Hematopoietic multipotent progenitor cell treated with erythropoietin and hydrocortisone succinate and interleukin-3 and kit ligand, for 4 days (in vitro differentiated cells): ENCODE data around the gene TPM3.
"Not testable (repeated sequence)": the region's sequence is repeated elsewhere in the genome, so short reads cannot be mapped to it uniquely, and the experiment has no call there.

Experiments used
- DNase-seq: peaks from one replicate; pipeline ENCODE4 v3.0.0-alpha.2; 2015

Gene TPM3

DNA sequence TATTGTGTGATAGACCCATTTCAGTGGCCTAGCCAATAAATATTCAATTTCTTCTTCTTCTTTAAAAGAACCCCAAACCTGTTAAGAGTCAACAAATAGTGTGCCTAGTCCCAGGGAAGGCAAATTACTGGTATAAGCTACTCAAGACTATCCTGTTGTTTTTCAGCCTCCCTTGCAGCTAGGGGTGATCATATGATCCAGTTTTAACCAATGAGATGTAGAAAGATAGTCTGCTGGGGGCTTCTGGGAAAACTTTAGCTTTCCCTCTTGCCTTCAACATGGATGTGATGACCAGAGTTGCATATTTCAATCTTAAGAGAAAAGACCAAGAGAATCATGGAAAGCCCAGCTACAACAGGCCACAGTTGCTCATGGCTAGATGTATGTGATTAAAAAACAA is 32.3 kb downstream of the TPM3 start:
- no peak for DNase-seq

DNA sequence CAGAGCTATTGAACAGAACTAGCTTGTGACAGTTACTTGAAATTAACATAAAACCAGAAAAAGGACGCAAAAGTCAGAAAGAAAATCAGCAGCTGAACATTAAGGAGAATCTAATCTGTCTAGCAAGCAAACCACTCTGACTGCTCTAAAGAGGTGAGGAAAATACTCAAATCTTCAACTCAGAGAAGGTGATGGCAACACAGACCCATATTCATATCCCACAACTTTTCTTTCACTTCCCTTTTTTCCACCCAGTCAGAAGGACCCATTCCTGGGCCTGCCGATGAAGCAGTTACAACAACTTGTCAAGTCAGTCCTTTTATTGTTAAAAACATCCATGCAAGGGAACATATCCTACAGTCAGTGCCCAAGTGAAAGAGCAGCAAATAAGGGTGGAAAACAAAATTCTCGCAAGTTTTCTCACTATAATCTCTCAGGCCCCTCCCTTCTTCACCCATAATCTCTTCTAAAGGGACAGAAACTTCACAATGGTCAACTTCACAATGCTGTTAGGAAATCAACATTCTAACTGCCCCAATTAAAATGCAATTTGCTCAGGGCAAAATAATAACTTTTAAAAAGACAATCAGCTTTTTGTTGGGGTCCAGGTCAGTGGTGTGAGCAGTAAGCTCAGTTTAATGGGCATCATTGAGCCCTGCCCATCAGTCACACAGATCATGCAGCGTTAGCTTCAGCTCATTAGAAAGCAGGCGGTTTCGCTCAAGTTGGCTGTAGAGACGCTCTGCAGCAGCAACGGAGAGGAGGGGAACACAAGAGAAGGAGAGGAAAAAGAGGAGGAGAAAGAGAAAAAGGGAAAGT is 33.4 kb downstream of the TPM3 start:
- no peak for DNase-seq

DNA sequence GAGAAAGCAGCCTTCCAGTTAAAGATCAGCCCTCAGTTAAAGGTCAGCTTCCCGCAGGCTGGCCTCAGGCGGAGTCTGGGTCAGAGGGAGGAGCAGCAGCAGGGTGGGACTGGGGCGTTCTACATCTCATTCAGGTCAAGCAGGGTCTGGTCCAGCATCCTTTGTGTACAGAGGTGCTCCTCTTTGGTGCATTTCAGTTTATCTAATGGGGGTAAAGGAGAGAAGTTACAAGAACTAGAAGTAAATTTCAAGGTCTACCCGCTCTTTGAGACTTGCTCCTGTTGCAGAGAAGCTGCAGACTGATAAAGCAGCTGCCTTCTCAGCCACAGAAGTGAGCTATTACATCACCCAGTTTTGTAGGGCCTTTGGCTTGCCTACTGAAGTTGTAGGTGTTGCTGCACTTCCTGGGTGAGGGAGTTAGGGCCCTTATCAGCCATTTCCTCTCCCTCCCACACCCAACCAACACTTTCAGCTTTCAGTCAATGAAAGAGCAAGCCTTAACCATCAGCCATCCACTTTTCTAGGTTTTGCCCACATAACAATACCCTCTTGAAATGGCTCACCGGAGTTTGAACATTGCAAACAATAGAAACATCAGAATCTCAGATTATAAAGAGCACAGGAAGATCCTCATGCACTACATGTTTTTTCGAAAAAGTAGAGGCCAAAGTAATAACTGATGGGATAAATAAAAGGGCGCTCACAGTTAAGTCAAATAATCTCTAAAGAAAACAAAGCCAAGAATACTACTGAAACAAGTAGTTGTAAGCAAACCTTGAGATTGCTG is 34.2 kb downstream of the TPM3 start:
- peak; percentile 90 for DNase-seq

DNA sequence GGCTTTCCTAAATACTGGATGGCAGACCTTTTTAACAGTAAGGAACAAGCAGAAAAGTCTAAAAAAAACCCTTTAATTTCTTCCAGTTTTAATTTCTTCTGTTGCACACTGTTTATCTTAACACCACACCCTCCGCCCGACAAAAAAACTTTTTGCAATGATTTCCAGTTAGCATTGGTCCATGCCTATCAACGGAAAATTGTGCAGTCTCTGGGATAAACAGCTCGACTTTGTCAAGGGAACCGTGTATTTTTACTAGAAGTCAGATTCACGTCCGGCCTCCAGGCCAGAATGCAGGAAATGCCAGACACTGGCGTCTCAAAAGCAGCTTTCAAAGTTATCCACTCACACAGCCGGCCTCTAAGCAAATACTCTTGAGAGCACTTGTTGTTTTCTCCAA is 36.6 kb downstream of the TPM3 start:
- peak; percentile 88 for DNase-seq

DNA sequence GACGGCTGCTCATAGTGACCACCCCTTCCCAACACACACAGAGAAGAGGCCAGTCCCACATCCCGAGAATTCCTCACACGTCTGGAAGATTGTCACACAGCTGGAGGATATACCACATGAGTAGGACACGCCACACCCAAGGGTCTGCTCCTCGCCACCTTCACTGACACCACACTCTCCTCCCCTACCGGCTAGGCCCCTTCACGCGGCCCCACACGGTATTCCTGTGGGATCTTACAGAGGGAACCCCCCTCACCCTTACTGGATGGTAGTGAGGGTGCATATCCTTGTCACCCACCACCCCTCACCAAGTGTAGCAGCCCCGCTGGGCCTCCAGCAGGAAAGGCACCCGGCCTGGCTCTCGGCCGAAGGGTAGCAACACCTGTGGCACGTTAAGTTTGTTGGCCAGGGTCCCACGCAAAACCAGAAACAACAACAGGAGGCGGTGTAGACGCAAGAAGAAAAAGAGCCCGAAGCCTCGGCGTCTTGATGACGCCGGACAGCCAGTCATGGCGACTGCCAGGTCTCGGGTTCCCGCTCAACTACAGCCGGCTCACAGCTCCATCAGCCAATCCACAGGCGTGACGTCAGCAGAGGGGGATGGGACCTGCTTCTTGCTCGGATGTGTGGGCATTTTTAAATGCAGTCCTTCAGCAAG is 37.2 kb downstream of the TPM3 start, which contains the start of gene NUP210L:
Gene NUP210L, minus strand, starts transcription at position 540 of the 658 bp plus-strand sequence.
- DNase-seq: no peak

DNA sequence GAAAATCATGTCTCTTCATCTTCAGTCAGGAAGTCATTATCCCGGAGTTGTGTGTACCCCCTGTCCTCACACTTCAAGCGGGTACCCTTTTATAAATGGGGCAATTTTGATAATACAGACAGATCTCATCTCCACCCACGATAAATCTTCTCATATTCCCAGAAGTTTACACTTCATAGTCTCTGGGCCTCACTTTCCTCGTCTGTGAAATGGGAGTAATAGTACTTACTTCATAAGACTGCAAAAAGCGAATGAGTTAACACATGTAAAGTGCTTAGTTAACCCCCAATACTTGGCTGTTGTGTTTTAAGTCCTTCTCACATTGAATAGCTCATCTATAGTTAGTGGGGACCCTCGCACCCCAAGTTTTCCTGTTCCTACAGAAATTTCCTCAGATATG is 37.8 kb downstream of the TPM3 start:
- no peak for DNase-seq

DNA sequence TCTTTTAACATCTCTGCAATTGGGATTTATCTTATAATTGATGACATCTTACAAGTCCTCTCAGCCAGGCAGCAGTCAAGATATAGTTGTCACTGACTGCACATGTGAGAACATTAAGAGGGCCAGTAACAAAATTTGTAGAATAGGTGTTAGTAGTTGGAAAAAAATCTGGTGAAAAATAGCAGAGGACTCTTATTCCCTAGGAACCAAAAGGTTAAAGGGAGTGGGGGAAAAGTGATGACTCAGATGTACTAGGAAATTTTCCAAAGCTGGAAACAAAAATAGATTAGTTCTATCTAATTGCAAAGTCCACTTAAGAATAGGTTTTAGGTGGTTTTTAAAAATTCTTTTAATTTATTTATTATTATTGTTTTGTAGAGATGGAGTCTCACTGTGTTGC is 40.6 kb downstream of the TPM3 start:
- no peak for DNase-seq

DNA sequence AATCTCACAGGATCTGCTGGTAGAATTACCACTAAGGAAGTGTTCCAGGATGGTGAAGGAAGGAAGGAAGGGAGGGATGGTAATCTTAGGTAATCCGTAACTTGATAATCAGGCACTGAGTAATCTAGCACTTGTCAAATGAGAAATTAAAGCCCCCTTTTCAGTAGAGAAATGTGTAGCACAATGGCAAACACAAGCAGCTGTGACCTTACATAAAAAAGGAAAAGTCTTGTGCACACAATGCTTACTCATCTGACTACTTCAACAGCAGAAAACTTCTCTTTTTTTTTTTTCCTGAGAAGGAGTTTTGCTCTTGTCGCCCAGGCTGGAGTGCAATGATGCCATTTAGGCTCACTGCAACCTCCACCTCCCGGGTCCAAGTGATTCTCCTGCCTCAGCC is 43.1 kb downstream of the TPM3 start:
- DNase-seq: peak; percentile 61

DNA sequence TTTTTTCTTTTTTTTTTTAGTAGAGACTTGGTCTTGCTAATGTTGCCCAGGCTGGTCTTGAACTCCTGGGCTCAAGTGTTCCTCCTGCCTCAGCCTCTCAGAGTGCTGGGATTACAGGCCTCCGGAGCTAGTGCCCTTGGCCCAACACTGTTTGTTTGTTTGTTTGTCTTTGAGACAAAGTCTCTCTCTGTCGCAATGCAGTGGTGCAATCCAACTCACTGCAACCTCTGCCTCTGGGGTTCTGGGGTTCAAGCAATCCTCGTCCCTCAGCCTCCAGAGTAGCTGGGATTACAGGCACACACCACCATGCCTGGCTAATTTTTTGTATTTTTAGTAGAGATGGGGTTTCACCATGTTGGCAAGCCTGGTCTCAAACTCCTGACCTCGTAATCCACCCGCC is 44.4 kb downstream of the TPM3 start:
- not testable (repeated sequence) for DNase-seq

DNA sequence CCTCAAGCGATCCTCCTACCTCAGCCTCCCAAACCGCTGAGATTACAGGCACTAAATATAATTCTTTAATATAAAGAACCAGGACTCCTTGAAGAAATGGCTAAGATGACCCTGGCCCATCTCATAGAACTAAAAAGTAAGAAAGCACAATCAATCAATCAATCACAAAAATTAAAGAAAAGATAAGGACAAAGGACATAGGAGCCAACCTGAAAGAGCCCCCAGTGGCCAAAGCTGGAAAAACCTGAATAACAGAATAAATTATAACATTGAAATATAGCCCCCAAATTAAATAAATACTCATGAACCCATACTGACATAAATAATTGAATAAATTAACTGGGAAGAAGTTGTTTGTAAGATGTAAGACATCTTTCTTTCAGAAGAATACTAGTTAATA is 45.9 kb downstream of the TPM3 start:
- peak; percentile 41 for DNase-seq

DNA sequence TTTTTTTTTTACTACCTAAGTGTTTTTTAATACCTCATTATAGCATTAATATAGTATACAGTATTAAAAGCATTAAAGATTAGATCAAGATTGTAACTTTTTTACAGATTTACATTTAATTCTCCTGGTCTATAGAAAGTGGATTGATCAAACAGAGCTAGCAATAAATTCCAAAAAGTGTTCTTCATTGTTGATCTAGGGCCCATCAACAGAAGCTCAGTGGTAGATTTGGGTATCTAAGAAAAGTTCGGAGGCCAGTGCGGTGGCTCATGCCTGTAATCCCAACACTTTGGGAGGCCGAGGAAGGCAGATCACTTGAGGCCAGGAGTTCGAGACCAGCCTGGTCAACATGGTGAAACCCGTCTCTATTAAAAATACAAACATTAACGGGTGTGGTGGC is 49.5 kb downstream of the TPM3 start:
- no peak for DNase-seq

DNA sequence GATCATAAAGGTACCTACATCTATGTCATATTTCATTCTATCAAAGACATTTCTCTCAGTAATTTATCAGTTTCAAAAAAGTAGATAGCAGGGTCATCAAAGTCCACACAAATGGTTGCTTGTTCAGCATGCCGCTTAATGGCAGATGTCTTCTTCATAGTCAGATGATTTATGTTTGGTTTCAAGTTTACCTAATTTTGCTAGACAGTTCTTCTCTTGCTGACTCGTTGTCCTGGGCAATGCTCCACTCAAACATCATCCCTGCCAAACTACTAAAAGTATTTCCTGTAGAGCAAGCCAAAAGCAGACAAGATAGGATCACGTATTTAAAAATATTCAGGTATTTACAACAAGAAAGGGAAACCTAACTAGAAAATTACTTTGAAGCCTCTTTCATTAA is 50.7 kb downstream of the TPM3 start:
- no peak for DNase-seq

DNA sequence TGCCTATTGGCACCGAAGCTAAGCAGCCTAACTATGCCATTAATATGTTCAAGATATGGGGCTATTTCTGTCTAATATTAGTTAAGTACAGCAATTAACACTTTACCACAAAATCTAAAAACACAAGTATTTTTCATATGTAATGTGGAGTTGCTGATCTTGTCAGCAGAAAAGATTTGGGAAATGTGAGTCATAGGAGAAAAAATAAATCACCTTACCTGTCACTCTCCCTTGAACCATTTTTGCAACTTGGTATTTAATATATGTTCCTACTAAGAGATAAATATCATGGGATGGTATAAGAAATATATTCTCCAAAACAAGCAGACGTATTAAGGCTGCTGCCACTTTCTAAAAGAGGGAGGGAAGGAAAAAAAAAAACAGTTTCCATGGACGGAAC is 54.0 kb downstream of the TPM3 start:
- no peak for DNase-seq

DNA sequence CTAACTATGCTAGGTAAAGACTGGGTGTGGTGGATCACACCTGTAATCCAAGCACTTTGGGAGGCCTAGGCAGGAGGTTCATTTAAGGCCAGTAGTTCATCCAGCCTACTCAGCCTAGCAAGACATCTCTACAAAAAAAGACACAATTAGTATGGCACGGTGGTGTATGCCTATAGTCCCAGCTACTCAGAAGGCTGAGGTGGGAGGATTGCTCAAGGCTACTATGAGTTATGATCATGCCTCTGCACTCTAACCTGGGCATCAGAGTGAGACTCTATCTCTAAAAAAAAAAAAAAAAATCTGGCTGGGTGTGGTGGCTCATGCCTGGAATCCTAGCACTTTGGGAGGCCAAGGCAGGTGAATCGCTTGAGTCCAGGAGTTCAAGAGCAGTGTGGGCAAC is 58.6 kb downstream of the TPM3 start:
- no peak for DNase-seq

DNA sequence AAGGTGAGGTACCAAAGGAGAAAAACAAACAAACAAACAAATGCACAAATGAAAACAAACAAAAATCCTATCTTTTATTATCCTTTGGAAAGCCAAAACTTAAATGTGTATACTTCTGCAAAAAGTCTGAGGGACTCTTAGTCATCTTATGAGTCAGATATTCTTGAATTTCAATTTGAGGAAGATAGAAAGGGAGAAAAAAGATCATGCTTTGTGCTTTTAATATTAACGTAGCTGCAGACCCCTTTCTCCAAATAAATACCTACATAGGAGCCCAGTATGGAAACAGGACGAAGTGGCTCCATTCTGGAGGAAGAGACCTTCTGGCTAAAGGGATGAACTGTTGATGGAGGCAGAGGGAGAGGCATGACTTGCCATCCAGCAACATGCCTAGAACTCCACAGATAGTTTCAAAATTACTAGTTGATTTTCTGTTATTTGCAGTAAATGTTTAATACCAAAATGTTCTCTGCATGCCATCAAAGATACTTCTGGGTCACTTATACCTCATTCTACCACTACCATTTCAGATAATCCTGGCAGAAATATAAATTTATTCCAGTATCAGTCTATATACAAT is 62.4 kb downstream of the TPM3 start:
- DNase-seq: no peak

DNA sequence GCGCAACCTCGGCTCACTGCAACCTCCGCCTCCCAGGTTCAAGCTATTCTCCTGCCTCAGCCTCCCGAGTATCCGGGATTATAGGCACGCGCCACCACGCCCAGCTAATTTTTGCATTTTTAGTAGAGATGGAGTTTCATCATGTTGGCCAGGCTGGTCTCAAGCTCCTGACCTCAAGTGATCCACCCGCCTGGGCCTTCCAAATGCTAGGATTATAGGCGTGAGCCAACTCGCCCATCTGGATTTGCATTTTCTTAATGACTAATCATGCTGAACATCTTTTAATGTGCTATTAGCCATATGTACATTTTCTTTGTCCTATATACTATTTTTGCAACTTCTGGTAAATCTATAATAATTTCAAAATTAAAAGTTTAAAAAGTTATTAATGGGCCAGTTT is 68.7 kb downstream of the TPM3 start:
- not testable (repeated sequence) for DNase-seq

DNA sequence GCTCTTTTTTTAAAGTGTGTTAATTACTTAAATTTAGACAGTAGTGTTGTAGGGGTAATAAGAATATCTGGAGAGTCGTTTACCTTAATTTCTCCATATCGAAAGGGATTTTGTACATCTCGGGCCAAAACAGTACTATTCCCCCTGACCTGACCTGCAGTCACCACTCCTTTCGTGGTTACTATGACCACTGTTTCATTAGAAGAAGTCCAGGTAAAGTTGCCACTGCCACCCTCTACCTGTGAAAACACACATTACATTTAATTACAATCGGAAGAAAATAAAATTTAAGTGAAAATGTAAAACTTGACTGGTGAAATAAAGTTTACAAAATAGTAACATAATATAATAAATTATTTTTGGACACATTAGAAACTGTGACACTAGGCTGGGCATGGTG is 74.3 kb downstream of the TPM3 start:
- DNase-seq: no peak

DNA sequence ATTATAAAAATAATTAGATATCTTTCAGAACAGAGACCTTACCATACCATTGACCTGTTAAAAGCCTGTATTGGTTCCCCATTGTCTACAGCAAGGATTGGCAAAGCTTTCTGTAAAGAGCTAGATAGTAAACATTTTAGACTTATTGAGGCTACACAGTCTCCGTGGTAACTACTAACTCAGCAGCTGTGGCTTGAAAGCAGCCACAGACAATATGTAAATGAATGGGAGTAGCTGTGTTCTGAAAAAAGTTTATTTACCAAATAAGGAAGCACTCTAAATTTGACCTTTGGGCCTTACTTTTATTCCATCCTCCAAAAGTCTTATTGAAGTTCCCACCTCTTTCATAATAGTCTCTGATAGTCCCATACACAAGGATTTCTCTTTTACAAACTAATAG is 76.7 kb downstream of the TPM3 start:
- DNase-seq: peak; percentile 41
